GM03348 (cell line): ENCODE data around the gene ADAM12.

Experiments
- DNase-seq: peaks from one replicate; pipeline ENCODE4 v3.0.0; 2012; ENCODE audit warnings: low spot score

Gene ADAM12

DNA sequence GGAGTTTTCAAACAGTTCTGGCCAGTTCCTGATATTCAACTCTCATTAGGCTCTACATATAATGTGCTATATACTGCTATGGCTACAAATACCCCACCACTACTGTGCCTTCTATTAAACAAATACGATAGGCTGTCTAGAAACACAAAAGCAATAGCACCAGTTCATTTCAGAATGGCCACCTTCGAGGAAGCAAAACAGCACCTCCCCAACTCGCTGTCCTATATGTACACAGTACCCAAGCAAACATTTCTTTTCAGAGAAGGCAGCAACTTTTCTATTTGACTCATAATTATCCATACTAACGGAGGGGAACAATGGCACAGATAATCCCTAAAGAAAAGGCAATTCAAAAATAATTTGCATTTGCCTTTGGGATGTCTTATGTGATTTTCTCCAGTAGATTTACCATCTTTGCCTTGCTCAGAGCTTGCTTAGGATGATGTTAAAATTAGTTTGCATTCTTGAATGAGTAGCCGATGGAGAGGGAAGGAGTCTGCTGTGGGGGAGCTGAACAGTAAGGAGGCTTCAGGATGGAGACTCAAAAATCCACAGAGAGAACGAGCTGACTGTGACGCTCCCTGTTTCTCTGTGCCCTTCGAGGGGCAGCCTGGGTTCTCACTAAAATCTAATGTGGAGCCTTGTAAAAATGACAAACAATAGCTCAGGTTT is 273.3 kb downstream of the ADAM12 start:
- no peak for DNase-seq

DNA sequence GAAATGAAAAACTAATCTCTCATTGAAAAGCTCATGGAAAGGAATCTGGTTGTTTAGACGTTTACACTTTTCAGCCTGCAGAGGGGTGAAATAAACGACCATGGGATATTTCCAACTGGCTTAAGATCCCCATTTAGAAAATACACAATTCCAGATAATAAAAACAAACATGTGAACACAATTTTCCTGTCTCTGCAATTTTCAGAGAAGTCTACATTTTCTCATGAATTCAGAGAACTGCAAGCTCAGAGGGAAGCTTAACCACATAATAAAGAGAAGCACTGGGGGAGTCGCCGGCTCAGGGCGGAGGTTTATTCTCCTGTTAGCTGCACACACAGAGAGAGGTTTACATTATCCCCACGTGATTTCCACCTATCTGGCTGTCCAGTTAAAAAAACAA is 276.8 kb downstream of the ADAM12 start:
- no peak for DNase-seq

DNA sequence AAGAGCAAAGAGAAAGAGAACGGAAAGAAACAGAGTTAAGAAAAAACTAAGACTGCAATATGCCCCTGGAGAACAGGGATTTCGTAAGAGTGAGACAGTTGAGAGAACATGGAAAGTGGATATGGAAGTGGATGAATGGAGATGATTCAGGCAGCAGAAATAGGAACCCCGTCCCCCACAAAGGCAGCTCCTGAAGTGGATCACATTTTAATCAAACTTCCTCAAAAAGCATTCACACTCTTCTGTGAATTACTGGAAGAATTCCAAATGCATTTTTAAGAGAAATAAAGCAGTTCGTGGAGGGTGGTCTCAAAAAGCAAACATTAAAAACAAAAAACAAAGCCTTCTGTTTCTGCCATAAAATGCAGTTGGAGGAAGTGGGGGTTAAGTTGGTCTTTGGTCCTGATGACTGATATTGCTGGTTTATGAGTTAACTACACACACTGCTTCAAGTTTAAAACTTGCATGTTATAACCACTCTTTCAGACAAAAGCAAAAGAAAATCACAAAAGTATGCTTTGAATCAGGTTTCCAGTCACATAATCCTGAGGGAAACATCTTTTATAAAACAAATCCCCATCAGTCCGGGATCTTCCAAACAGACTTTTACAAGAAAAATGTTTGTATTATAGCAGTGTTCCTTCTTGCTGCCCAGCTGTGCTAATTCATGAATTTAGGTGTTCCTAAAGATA is 277.6 kb downstream of the ADAM12 start:
- peak; percentile 54 for DNase-seq

DNA sequence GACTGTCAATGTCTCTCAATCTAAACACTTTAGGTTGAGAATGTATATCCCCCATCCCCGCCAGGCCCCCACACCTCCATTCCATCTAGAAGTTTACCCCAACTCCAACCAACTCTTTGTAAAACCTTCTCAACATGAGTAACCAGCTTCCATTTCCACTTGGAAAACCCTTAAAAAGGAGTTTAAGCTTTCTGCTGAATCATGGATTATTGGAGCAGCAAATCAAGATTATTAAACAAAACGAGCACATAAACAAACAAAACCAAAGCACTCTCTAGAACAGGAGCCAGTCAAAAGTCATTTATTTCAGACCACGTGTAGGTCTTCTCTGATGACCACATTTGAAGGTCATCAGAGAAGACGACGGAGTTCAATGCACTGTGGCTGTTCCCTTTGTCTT is 278.4 kb downstream of the ADAM12 start:
- no peak for DNase-seq

DNA sequence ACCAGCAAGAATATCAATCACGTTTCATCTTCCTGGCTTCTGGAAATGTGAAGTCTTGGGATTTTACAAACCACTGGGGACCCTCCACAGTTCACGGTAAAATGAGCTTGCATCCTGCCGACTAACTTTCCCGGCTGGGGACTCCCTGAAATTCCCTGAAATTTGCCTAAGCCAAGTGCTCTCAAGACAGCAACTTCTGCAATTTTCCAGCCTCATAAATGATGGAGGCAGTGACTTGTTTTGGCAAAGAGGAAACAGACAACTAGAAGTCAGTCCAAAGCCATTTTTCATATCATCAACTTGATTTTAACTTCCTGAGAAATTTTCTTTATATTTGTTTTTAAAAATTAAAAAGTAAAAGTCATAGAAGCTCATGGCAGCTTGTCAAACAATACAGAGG is 279.6 kb downstream of the ADAM12 start:
- no peak for DNase-seq

DNA sequence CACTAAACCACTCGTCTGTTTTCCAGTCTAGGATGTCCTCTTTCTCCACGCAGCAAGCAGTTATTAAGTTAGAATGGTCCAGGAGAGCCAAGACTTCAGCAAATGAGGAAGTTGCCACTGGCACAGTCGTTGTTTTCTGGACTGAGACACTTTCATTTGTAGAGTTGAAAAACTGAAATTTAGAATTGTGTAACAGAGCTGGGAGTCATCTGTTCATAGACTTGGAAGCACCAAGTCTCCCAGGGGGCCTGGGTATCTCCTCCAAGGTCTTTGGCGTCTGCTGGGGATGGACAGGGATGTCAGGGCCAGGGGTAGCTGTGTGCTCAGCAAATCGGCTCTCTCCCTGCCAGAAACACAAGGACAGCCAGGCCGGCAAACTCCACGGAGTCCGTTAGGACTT is 283.5 kb downstream of the ADAM12 start:
- DNase-seq, result peak; percentile 12

DNA sequence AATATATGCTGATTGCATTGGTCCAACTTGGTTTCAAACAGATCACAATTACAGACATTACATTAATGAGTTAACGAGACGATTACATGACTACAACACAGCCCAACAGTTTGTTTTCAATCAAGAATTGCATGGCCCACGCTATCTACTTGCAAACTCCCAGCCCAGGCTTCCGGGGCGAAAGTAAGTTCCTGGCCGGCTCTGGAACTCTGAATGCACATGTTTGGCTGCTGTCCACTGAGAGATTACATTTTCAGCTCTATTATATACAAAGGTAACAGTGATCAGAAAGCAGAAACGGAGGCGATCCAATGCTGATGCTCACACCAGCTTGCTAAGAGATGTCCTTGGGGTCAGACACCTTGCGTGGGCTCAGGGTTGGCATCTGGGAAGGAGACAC is 285.6 kb downstream of the ADAM12 start:
- no peak for DNase-seq

DNA sequence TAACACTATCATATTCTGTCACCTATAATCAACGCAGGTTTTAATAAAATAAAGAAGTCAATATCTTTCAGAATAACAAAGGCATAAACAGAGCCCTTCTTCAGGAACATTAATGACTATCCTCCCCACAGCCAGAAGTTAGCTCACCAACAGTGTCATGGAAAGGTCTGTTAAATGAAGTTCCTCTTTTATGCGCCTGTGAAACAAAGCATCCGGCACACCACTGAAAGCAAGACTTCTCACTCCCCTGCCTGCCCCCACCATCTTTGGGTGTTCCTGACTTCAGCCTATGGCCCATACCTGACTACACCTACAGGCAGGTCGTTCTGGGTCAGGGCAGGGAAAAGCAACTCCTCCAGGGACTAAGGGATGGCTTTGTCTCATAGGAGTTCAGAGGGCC is 286.5 kb downstream of the ADAM12 start:
- DNase-seq, result no peak

DNA sequence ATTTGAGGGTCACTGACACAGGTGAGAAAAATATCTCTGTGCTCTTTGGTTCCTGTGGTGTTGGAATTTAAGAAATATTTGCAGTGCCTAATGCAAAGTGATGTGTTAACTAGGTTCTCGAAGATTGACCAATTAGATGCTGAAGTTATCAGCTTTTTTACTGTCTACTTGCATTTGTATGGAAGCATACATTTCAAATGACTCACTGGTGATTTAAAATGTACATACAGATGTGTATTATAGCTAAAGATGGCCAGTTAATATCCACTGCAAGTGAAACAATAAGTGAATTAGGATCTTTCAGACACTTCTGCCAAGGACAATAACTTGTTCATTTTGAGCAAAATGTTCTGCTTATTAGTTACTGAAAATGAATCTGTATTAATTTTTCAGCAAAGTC is 287.0 kb downstream of the ADAM12 start:
- no peak for DNase-seq

DNA sequence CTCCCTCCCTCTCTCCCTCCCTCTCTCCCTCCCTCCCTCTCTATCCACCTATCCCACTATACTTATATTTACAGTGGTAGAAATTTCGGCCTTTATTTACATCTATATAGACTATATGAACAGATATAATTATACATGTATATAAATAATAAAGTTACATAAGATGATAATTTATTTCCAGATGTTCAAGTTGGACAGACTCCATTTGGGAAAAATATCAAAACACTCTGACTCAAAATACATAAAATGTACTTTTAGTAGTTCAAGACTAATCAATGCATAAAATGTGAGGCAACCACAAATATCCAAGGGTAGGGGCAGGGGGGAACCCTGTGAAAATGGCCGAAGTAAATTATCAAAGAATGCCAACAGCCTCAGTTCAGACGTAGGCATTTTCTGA is 288.9 kb downstream of the ADAM12 start:
- no peak for DNase-seq

DNA sequence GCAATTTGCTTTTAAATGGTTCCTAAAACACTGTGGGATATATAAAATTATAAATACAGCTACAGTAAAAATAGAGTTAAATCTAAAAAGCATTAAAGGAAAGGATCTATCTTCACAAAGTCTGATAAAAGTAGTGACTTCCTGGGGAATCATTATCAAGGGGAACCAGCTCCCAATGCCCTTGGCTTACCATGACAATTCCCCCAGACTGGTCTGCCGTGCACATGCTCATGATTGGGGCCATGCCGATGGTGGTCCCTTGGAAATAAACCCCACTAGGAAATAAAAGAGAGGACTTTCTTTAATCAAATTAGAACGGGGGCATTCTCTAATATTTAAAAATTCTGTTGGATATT is 290.1 kb downstream of the ADAM12 start:
- DNase-seq, result no peak

DNA sequence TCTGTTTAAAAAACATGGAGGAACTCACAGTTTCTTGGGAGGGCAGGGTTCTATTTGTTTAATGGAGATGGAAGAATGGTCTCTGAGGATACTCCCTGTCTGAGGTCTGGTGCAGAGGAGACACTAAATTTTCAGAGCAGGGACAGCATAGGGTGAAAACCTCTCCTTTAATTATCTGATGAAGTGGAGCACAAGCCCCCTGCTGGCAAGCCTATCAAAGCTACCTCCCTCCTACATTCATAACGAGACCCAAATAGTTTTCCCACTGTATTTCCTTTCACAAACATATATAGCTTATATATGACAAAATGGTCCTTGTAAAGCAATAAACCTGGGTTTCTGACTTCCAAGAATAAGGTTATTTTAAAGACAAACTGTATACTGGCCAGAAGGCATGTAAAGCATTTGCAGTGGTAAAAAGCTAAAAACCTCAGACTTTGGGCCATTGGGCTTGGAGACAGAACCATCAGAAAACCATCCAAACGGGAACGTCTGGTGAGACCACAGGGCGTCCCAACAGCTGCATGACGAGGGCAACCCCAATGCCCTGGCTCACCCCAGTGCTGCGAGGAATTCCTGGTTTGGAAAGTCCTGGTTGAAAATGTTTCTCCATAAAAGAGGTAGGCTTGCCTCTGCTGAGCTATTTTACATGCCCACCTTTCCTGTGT is 290.6 kb downstream of the ADAM12 start:
- DNase-seq, result no peak

DNA sequence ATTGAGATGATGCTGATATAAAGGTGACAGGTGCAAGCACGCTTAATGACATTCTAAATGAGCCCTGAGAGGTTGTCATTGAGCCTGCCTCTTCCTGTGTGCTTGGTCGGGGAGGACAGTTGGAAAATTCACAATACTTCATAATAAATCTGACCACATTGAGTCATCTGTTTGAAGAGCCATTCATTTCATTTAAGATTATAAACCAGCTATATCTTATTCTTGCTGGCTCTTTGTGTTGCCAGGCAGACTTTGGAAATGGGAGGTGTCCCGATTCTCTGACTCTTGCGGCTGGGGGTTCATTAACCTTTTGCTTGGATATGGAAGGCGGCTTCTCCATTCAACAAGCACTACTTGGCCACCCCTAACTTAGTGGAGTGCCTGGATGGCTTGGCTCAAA is 293.7 kb downstream of the ADAM12 start:
- DNase-seq, result no peak

DNA sequence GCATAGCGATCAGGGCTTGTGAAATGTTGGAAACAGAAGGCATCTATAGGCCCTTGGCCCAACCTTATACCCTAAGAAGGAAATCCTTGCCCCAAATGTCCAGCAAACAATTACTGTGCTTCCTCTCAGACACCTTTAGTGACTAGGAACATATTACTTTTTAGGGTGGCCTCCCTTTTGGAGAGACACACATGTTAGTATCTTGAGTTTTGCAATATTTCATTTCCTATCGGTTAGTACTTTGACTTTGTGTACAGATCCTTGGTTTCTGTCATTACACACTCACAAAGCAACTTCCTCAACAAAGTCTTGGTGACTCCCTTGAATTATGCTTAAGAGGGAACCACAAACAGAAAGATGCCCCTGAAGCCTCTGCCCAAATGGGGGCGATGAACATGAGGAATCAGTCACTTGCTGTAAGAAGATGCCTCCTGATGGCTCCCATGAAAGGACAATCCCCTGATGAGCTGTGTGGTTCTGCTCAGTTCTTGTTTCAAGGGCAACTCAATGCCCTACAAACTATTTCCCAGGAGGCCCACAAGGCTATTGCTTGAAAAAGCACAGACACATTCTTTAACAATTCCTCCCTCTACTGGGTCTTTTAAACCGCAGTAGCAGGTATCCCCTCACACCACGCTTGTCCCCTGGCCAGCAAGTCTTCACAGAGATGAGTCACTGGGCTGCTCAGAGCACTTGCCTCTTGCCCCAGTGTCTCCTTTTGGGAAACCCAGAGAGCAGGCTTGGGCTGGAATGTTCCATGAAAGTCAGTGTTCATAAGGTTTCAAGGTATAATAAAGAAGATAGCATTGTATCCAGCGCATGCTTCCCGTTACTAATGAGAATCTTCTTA is 295.7 kb downstream of the ADAM12 start:
- DNase-seq, result peak; percentile 13

DNA sequence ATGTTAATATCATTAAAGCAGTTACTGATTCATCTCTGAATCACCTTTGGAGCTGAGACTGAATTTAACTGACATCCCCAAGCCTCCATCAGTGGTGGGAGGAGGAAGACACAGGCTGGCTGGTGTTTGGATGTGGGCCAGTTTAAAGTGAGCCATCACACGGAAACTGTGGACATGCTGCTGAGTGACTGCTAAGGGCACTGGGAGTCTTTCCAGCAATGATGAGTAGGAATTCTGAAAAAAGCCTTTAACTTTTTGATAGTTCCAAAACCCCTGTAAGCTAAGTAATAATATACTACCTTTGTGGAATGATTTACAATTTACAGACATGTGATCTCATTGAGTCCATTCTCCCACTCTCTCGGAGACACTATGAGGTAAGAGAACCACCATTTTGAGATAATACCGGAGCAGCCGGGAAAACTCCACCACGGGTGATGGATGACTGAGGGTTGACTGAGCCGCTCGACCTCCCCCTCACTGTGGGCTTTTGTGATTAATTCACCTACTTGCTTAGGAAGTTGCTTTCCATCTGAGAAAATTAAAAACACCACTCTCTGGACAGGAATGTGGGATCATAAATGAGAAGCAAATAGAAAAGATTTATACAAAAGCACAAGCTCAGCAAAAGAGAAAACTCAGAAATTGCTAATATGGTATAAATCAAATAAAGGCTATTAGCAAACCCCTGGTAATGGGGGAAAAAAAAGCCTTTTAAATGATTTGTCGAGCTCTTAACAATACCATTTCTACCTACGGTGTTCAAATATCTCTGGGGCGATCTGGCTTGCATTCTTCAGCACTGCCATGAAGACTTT is 297.2 kb downstream of the ADAM12 start:
- DNase-seq, result peak; percentile 90

DNA sequence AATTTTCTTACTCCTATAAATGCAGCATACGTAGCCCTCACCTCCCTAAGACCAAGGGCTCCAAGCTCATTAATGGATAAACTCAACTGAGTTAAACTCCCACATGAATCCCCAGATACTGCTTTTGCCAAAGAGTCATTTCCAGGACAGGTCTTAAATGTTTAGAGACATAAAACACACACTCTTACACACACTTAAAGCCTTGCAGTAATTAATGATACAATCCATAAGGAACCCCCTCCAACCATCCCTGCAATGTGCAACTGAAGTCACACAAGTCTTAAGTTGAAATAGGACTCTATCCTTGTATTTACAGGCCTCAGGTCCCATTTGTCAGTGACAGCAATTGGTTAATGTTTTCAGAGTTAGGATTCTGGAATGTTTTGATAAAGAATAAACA is 297.8 kb downstream of the ADAM12 start:
- no peak for DNase-seq

DNA sequence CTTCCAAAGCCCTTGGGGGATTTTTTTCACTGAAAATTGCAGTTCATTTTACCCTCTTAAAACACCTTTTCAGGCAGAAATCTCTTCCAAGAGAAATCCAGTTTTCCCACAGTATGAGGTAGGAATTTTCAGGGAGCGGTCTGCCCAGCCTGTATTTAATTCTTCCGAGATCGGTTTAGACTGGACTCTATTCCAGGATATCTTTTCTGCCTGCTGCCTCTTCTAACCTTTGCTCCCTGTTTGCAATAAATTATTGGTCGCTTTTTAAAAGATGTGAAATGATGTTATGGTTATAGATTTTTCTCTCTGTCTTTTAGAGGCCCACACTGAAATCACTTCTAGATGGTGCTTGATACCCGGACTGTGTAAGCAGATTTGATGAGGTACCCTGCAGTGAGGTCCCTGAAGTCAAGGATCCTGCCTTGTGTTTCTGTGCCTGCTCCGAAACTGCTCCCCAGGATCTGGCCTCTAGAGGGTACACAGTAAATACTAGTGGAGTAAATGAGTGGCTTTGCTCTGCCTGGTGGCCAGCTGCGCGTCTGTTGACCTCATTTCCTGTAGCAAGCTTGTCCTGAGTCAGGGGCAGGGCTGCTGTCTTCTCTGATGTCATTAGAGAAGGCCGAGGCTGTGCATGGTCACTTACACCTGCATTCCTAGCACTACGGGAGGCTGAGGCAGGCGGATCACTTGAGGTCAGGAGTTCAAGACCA is 300.3 kb downstream of the ADAM12 start:
- no peak for DNase-seq

DNA sequence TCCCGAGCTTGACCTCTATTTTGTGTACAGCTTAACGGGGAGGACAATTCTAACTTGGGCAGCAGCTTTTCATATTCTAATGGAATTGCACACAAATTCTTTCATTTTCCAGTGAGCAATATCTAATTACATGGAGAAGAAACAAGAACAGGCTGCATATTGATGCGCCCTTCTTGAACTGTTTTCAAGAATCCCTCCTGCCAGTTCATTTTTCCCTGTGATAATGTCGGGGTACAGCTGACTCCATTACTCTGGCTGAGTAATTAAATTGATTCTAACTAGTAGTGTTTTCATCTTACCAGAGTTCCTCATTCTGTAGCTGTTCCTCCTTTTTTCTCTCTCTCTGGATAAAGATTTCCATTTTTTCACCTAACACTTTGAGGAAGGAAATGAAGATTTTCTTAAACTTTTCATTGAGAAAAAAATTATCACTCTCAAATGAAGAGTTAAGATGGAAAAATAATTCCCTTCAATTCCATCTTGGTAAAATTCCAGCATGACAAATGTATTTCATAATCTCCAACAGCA is 301.1 kb downstream of the ADAM12 start:
- DNase-seq, result no peak

DNA sequence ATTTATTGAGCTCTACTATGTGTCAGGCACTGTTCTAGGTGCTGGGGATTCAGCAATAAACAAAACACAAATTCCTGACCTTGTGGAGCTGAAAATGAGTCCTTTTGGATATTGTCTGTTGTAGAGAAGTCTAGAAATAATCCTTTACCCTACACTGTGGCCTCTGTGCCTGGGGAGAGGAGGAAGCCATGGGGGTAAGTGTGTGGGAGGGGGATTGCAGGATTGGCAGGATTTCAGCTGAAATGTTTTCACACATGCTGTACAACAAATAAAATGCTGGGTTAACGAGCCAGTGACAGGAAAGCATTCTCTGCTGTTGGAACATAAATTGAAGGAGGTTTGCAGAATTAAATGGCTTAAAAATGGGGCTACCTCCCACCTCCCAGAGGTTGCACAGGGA is 302.5 kb downstream of the ADAM12 start:
- DNase-seq, result no peak

DNA sequence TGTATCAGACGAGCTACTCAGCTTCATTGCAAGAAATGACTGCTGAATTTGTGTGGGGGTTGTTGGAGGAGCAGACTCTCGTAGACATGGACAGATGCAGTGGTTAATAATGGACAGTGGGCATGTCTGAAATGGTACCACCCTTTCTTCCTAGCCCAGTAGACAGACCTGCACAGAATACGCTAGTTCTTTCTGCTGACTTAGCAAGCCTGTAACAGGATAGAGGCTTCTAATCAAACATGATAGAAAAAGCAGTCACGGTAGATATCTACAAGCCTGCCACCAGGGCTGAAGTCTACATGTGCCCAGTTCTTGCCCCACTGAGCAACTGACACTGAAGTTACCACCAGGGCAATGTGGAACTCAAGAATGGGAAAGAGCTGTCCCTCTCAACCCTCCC is 303.9 kb downstream of the ADAM12 start:
- DNase-seq, result no peak

DNA sequence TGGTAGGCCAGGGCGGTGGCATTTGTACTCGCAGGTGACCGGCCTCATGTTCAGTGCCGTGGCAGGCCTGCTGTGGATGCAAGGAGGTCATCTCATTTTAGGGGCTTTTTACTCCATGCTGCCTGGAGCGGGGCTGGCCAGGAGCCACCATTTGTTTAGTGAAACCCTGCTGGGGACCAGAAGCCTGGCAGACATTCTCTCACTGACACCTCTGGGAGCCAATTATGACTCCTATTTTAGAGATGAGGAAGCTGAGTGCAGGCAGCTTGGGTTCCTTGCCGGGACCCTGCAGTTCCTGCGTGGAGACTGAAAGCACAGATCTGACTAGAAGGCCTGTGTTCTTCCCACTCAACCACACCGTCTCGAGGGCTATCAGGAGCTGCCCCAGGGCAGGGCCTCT is 305.3 kb downstream of the ADAM12 start:
- DNase-seq, result no peak
